ENCODE data around the gene APPBP2. TPM values are rescaled to one million over a fixed set of nuclear protein-coding genes. Genes with fewer than 3 reads are reported as not detected.

Gene APPBP2
- total RNA-seq, 1 experiment from 2014 or later, result 25.8 TPM

- Histone ChIP-seq H3K36me3 (ENCODE audit: control insufficient read depth, insufficient read depth, low read length) (no peaks in the 10 kb centered on the region), H3K27me3 (ENCODE audit: control insufficient read depth, insufficient read depth, low read length) (no peaks in the 10 kb centered on the region), H3K4me1 (ENCODE audit: control insufficient read depth, insufficient read depth, low read length) (no peaks in the 10 kb centered on the region), H3K9me3 (ENCODE audit: control insufficient read depth, insufficient read depth, low read depth, low read length) (no peaks in the 10 kb centered on the region), H3K4me3 (ENCODE audit: low read depth in 2 of 2, low read length in 2 of 2) (no peak overlapping the region), H3K27ac (ENCODE audit: low read length) (no peak overlapping the region)
- TF ChIP-seq POLR2AphosphoS5 (IDR thresholded peaks at IDR 0.05; ENCODE audit: low read depth, low read length), result no peak
- DNase-seq (ENCODE audit: low read depth, low spot score) (no peak), ATAC-seq (no peak)
- no TSS peak for BruUV-seq (replicated peaks)
- intact Hi-C loops (cut with micrococcal nuclease; ENCODE audit: unreplicated experiment), result no loop called here
- in situ Hi-C loops (cut with HindIII; ENCODE audit: low pct_unique_long_range_greater_than_20kb, low sequenced_read_pairs), result no loop called here
- CTCF ChIA-PET, result no interaction called here
- POLR2A ChIA-PET, result interaction anchor here (0.6 kb wide), 1 partner anchor 37 kb away, joined by 5 read pairs; no protein-coding TSS in a partner anchor
These were observed 116.0 kb downstream of the APPBP2 start for GRCh38 chr17:60410001-60410400.

GRCh38 chr17:60406887-60407286 is 119.2 kb downstream of the APPBP2 start:
- ATAC-seq, result no peak

More at GRCh38 chr17:60406887-60407286, 119.2 kb downstream of the APPBP2 start:
- ChIA-PET POLR2A (no interaction called here), CTCF (no interaction called here)
- BruUV-seq (replicated peaks), result no TSS peak
- Histone ChIP-seq H3K9me3 (ENCODE audit: control insufficient read depth, insufficient read depth, low read depth, low read length) (no peaks in the 10 kb centered on the region), H3K36me3 (ENCODE audit: control insufficient read depth, insufficient read depth, low read length) (no peaks in the 10 kb centered on the region), H3K27me3 (ENCODE audit: control insufficient read depth, insufficient read depth, low read length) (no peaks in the 10 kb centered on the region), H3K4me1 (ENCODE audit: control insufficient read depth, insufficient read depth, low read length) (no peaks in the 10 kb centered on the region), H3K4me3 (ENCODE audit: low read depth in 2 of 2, low read length in 2 of 2) (no peak overlapping the region), H3K27ac (ENCODE audit: low read length) (no peak overlapping the region)
- DNase-seq (ENCODE audit: low read depth, low spot score), result no peak
- in situ Hi-C loops (cut with HindIII; ENCODE audit: low pct_unique_long_range_greater_than_20kb, low sequenced_read_pairs), result no loop called here
- TF ChIP-seq TCF7L2 (IDR thresholded peaks at IDR 0.05; ENCODE audit: low read depth, low read length), result no peak
- no peak for TF ChIP-seq SIN3A (IDR thresholded peaks at IDR 0.05; ENCODE audit: borderline replicate concordance, insufficient read depth, low read depth, low read length)
- TF ChIP-seq CTCF (IDR thresholded peaks at IDR 0.05), result no peak
- no peak for TF ChIP-seq POLR2AphosphoS5 (IDR thresholded peaks at IDR 0.05; ENCODE audit: low read depth, low read length)
- TF ChIP-seq REST (IDR thresholded peaks at IDR 0.05; ENCODE audit: insufficient read depth in 1 of 2, low read depth in 2 of 2, low read length in 1 of 2), result no peak
- intact Hi-C loops (cut with micrococcal nuclease; ENCODE audit: unreplicated experiment), result no loop called here
